Hepatic stellate cell (primary cell): ENCODE measurements around the gene SLC24A1.
"Not testable (repeated sequence)": the region's sequence is repeated elsewhere in the genome, so short reads cannot be mapped to it uniquely, and the experiment has no call there.

ENCODE experiments used
- DNase-seq: peaks from one replicate; pipeline ENCODE4 v3.0.0; 2011; ENCODE audit warnings: low spot score

Gene SLC24A1

DNA sequence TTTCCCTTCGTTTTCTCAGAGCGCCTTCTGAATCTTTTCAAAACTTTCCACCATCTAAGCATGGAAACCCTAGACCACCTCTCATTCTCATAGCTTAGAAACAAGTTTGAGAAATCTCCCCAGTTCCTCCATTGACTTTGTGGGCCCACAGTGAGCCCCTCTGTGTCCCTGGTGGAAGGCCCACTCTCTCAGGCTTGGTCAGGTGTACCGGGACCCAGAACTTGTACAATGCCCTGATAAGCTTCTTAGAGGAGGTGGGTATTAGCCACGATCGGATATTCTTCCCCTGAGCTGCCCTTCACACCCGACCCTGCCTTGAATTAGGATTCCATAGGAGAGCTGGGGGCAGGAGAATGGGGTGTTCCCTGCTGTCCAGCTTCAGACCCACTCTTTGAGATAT lies at the start of gene SLC24A1:
SLC24A1 (plus strand) TSS at position 301 of the 400 bp plus-strand sequence. CDS start 2,143 bp downstream, outside the sequence.
- DNase-seq = no peak

GRCh38 chr15:65571971-65572370 lies 49.8 kb upstream of the SLC24A1 start:
- no peak for DNase-seq

DNA sequence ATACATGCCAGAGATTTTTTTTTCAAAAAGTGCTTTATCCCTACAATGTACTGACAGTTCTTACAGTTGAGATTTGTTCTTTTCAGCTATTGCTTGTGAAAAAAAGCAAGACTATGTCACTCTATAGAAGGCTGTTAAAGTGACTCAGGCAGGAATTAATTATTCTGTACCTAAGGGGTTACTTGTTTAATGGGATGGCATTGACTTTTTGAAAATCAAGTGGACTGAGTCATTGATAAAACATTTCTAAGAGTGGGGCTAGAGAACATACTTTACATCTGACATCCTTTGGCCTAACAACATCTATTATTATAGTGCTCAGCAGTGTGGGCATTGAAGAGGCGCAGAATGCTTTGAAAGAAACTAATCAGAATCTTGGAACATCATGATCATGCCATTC lies 45.1 kb upstream of the SLC24A1 start:
- DNase-seq = peak; percentile 50

GRCh38 chr15:65577129-65577996 lies 44.4 kb upstream of the SLC24A1 start:
- DNase-seq = no peak

- DNase-seq = no peak
Observed at GRCh38 chr15:65578904-65579728, 42.6 kb upstream of the SLC24A1 start.

- DNase-seq = no peak
Observed at GRCh38 chr15:65579762-65580161, 42.0 kb upstream of the SLC24A1 start.

GRCh38 chr15:65580287-65580686 lies 41.5 kb upstream of the SLC24A1 start:
- peak; percentile 54 for DNase-seq

GRCh38 chr15:65583701-65584100 lies 38.0 kb upstream of the SLC24A1 start:
- DNase-seq = peak; percentile 31

DNA sequence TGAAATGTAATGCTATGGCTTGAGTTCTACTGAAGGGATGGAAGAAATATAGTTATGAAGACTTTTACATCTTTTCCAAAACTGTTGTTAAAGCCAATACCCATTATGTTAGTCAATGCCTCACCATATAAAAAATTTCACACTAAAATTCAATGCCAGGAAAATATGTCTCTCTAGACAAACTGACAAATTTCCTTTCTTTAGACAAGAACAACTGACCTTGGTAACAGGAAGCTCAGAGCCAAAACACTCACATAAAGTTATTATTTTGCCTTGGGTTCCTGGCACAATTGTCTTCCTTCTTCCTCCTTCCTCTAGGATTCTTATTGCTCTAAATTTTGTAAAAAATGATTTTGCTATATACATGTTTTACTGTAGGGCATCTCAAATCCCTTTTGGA lies 37.5 kb upstream of the SLC24A1 start:
- DNase-seq = no peak

DNA sequence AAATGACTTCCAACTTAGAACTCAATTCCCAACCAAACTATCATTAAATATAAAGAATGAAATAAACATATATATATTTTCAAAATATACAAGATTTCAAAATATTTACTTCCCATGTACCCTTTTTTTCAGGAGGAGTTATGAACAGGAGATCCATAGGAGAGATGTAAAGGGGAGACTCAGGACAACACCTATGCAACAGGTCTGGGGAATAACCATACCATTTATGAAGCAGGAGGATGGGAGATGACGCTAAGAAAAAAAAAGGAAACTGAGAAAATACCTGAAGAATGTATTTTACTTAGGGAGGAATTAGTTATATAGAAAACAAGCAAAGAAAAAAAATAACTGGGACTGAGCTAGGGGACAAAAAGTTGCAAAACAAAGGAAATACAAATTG lies 34.6 kb upstream of the SLC24A1 start:
- DNase-seq = no peak

GRCh38 chr15:65595960-65596359 lies 25.8 kb upstream of the SLC24A1 start:
- DNase-seq = peak; percentile 8

GRCh38 chr15:65598468-65598867 lies 23.3 kb upstream of the SLC24A1 start:
- no peak for DNase-seq

DNA sequence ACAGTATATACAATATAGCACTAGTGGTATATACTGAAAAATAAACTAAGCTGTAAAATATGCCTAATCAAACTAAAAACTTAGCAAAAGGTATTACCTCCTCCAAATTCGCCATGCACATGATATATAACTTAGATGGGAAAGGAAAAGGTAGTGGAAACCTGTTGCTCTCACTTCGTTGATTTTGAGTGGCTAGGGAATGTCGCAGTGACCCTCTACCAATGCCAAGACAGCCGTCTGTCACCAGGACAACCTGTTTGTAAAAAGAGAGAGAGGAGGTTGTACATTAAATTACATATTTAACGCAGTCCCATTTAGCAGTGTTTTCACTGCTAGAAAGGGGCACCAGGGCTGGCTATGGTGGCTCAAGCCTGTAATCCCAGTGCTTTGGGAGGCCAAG lies 22.1 kb upstream of the SLC24A1 start:
- no peak for DNase-seq

DNA sequence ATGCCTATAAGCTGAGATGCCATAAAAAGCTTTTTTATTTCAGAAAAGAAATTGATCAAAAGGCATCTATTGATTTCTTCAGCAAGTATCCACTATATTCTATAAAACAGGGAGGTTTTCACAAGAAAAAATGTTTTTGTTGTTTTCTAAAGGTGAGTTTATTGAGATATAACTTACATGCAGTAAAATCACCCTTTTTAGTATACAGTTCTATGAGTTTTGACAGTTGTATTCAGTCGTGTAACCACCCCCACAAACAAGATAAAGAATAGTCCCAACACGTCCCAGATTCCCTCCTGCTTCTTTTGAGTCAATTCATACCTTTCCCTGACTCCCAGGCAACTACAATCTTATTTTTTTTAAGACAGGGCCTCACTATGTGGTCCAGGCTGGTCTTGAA lies 18.6 kb upstream of the SLC24A1 start:
- DNase-seq = no peak

DNA sequence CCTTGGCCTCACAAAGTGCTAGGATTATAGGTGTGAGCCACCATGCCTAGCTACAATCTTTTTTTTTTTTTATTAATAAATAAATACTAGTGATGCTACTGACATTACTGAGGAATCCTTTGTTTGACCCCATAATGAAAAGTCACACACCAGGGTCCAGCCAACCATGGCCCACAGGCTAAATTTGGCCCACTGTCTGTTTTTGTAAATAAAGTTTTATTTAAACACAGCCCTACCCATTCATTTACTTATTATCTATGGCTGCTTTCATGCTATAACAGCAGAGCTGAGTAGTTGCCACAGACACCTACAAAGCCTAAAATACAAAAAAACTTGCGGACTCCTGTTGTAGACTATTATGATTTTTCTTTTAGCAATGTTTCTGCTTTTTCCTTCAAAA lies 18.2 kb upstream of the SLC24A1 start:
- no peak for DNase-seq

- peak; percentile 97 for DNase-seq
Observed at GRCh38 chr15:65610871-65611718, 10.6 kb upstream of the SLC24A1 start, which contains the start of gene INTS14. INTS14 (minus strand) TSS chr15:65611131; CDS start chr15:65607380, 3,751 bp downstream.

- no peak for DNase-seq
Observed at GRCh38 chr15:65611888-65612615, 9.7 kb upstream of the SLC24A1 start.

- DNase-seq = no peak
Observed at GRCh38 chr15:65612616-65612946, 9.2 kb upstream of the SLC24A1 start.

DNA sequence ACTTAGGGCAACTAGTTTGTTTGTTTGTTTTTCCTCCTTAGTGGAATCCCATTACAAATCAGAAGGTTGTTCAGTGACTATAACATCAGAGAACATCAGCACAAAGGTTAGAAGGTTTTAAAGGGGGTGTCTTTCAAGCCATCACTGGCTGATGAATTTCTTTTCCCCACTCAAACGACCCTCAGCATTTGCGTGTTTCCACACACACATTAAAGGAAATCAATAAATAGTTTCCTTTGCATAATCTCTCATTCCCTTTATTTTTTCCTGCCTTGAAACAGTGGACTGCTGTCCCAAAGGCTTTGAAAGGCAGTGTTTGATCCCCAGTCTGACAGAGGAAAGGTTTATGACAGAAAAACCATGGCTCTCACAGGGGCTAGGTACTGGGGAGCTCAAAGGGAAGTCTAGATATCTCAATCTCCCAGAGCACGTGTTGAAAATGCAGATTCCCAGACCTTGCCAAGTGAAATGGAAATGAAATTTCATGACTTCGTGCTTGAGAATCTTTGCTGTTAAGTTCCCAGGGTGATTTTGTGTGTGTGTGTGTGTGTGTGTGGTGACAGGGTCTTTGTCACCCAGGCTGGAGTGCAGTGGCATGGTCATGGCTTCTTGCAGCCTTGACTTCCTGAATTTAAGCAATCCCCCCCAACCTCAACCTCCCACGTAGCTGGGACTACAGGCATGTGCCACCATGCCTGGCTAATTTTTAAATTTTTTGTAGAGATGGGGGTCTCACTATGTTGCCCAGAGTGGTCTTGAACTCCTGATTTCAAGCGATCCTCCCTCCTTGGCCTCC lies 8.6 kb upstream of the SLC24A1 start:
- no peak for DNase-seq

DNA sequence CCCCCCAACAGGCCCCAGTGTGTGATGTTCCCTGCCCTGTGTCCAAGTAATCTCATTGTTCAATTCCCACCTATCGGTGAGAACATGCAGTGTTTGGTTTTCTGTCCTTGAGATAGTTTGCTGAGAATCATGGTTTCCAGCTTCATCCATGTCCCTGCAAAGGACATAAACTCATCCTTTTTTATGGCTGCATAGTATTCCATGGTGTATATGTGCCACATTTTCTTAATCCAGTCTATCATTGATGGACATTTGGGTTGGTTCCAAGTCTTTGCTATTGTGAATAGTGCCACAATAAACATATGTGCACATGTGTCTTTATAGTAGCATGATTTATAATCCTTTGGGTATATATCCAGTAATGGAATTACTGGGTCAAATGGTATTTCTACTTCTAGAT lies 5.9 kb upstream of the SLC24A1 start:
- DNase-seq = not testable (repeated sequence)
